M059J (cell line): Measurements from ENCODE around the gene ITIH3. TPM values are rescaled to one million over a fixed set of nuclear protein-coding genes. Genes with fewer than 3 reads are reported as not detected.

Experiments used
- DNase-seq: peaks from one replicate; pipeline ENCODE4 v3.0.0-alpha.2; 2012; ENCODE audit warnings: low read depth
- total RNA-seq: library from RNA; depleted of rRNA; stranded (reverse); fragments of >200 nt; shearing (Covaris generic); gene quantifications from 2 replicates; pipeline ENCODE4 v1.2.3, GENCODE V29; 2014

The ITIH3 gene
- total RNA-seq, 1 experiment from 2014 or later: not detected

- DNase-seq: peak; percentile 34
These were observed 32.8 kb downstream of the ITIH3 start for GRCh38 chr3:52827441-52827840.

- DNase-seq: no peak
These were observed 33.3 kb downstream of the ITIH3 start for GRCh38 chr3:52827866-52828376.

GRCh38 chr3:52829482-52829881 lies 34.9 kb downstream of the ITIH3 start:
- DNase-seq: no peak

- no peak for DNase-seq
These were observed 35.4 kb downstream of the ITIH3 start for GRCh38 chr3:52829906-52830463.

- DNase-seq: peak; percentile 33
These were observed 36.1 kb downstream of the ITIH3 start, which contains the start of gene ITIH4 for GRCh38 chr3:52830535-52831258. TSS of gene ITIH4 (minus strand) at chr3:52830672. CDS start at chr3:52830642, 30 bp downstream.

GRCh38 chr3:52831500-52832301 lies 37.1 kb downstream of the ITIH3 start:
- DNase-seq: peak; percentile 89

GRCh38 chr3:52833202-52833601 lies 38.6 kb downstream of the ITIH3 start:
- DNase-seq: no peak

GRCh38 chr3:52834871-52835501 lies 40.4 kb downstream of the ITIH3 start, which contains the start of gene MUSTN1:
TSS of gene MUSTN1 (minus strand) at chr3:52835019. CDS start at chr3:52834948, 71 bp downstream.
- no peak for DNase-seq

GRCh38 chr3:52835766-52836470 lies 41.3 kb downstream of the ITIH3 start:
- DNase-seq: no peak

- DNase-seq: no peak
These were observed 41.9 kb downstream of the ITIH3 start for GRCh38 chr3:52836471-52836845.

GRCh38 chr3:52836986-52837385 lies 42.4 kb downstream of the ITIH3 start:
- DNase-seq: no peak

- DNase-seq: no peak
These were observed 44.1 kb downstream of the ITIH3 start for GRCh38 chr3:52838561-52839267.

- no peak for DNase-seq
These were observed 44.6 kb downstream of the ITIH3 start for GRCh38 chr3:52839268-52839575.

- peak; percentile 18 for DNase-seq
These were observed 45.4 kb downstream of the ITIH3 start for GRCh38 chr3:52839892-52840545.

GRCh38 chr3:52841211-52841980 lies 46.8 kb downstream of the ITIH3 start:
- no peak for DNase-seq

- DNase-seq: no peak
These were observed 47.4 kb downstream of the ITIH3 start for GRCh38 chr3:52841981-52842340.

GRCh38 chr3:52842424-52842823 lies 47.8 kb downstream of the ITIH3 start:
- no peak for DNase-seq

GRCh38 chr3:52843108-52843865 lies 48.7 kb downstream of the ITIH3 start:
- DNase-seq: no peak

- no peak for DNase-seq
These were observed 49.3 kb downstream of the ITIH3 start for GRCh38 chr3:52843881-52844280.
